ENCODE data around the gene PEX14.

DNA sequence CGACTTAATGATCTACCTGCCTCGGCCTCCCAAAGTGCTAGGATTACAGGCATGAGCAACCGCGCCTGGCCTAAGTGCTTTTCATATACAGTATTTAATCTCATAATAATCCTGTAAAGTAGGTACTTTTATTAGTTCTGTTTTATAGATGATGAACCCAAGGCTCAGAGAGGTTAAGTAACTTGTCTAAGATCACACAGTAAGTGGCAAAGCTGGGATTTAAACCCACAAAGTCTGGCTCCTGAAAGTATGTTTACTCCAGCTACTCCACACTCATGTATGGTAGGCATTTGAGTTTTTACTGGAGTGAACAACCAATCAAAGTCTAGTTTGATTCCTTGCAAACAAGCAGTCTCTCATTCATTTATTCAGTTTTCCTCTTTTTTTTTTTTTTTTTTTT lies 4.7 kb upstream of the PEX14 start:
- TF ChIP-seq YY1 (IDR thresholded peaks at IDR 0.05; ENCODE audit: insufficient read depth, insufficient read length) (no peak), ZNF274 (IDR thresholded peaks at IDR 0.05; ENCODE audit: low read depth, low read length) (no peak)

Data from NT2/D1 (cell line).